ENCODE measurements around the gene HBS1L. TPM values are rescaled to one million over a fixed set of nuclear protein-coding genes. Genes with fewer than 3 reads are reported as not detected.

HBS1L gene
- polyA plus RNA-seq, 5 donors, result 47.2 to 81.1 (median 70.7) TPM

DNA sequence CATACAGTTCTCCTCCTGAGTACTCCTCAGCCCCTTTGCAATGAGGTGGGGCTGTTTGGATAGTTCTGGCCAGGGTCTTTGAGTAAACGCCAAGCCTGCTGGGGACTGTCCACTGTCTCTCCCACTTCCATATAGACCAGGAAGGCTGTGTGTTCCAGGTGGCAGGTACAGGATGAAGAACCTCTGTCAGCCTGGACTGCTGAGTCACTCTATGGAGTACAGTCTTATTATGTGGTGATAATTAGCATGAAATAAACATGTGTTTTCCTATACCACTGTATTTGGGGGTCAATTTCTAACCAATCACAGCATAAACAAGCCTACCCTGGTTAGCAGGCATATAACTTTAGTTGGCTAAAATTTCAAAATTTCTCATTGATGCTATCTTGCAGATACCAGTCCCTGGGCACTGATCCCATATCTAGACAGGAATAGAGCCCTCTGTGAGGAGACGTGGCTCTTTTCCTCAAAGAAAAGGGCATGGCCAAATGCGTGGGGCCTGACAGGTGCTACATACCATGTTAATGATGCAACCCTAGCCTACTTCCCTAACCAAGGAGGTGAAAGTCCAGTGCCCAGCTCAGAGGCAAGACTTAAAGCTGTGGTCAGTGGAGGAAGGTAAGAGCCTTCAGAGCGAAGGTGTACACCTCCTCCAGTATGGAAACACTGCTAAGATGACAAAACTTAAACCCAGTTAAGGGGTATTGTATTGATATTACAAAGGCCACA is 100.2 kb downstream of the HBS1L start:
- no peak for DNase-seq

- DNase-seq, result no peak
Observed at GRCh38 chr6:134951494-134952263, 102.9 kb downstream of the HBS1L start.

DNA sequence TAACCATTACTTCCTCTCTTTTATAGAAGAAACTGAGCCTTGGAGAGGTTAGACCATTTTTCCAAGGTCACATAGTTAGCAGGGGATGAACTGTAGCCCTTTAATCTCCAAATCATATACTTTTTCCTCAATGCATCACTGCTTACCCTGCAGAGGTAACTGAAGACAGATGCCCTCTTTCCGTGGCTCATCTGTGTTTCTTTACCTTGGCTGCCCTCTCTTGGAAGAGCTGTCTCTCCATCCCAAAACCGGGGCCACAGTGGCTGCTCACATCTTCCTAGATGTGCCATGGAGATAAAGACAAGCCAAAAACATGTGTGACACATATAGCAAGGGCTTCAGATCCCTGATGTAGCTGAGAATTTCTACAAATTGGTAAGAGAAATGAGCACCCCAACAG is 104.1 kb downstream of the HBS1L start:
- DNase-seq, result no peak

DNA sequence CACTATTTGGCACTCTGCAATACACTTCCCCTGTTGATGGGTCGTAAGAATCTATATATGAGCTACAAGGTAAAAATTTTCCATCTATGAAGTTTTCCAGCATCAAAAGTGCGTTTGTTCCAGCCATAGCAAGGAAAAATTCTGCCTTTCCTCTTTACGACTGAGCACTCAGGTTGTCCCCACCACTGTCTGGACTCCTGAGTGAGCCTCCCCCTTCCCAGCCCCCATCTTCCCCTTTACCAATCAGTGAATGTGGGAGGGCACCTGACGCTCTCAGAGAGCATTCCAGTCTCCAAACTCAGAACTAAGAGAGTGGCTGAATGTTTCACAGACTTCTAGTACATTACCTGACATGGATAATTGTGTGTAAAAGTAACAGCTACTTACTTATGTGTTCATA is 104.7 kb downstream of the HBS1L start, which contains the start of gene ALDH8A1:
Gene ALDH8A1 (minus strand): TSS at position 175 of the 400 bp plus-strand sequence. CDS start 48 bp downstream, at position 127.
- DNase-seq, result no peak

GRCh38 chr6:134948691-134949090 is 105.9 kb downstream of the HBS1L start:
- no peak for DNase-seq

DNA sequence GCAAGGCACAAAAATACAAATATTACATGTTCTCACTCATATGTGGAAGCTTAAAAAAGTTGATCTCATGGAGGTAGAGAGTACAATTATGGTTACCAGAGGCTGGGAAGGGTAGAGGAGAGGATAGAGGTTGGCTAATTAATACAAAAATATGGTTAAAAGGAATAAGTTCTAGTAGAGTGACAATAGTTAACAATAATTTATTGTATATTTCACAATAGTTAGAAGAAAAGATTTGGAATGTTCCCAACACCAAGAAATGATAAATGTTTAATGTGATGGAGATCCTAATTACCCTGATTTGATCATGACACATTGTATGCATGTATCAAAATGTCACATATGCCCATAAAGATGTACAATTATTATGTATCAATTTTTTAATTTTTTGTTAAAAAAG is 106.5 kb downstream of the HBS1L start:
- no peak for DNase-seq

DNA sequence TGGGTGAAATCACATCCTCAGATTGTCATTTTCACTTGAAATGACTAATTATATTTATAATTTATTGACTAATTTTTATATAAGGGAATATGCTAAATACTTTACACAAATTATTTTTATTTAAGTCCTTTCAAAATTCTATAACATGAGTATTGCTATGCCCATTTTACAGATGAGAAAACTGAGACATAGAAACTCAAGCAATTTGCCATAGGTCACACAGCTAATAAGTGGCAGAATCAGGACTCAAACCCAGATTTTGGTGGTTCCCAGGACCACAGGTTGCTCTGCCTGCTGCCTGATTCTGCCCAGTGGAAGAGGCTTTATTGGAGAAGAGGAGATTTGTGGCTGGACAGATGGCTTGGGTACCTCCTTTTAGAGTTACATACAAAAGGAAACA is 109.6 kb downstream of the HBS1L start:
- DNase-seq, result no peak

GRCh38 chr6:134943522-134944111 is 111.0 kb downstream of the HBS1L start:
- DNase-seq, result no peak

GRCh38 chr6:134938896-134939295 is 115.7 kb downstream of the HBS1L start:
- no peak for DNase-seq

GRCh38 chr6:134937426-134937825 is 117.2 kb downstream of the HBS1L start:
- no peak for DNase-seq

DNA sequence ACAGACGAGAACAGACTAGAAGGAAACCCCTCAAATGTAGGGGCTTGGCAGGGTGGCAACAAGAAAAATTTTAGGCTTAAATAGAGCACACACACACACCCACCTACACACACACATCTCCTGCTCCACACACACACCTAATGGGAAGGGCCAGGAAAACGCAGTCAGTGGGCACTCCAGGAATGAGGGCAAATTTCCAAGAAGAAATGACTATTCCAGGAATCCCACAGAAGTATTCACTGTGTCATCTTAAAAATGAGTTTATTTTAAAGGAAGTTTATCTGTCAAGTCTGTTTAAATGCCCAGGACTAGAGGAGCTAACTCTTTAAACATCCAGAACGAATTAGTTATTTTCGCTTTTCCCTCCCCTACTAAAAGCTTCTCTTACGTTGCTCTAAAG is 117.7 kb downstream of the HBS1L start:
- no peak for DNase-seq

DNA sequence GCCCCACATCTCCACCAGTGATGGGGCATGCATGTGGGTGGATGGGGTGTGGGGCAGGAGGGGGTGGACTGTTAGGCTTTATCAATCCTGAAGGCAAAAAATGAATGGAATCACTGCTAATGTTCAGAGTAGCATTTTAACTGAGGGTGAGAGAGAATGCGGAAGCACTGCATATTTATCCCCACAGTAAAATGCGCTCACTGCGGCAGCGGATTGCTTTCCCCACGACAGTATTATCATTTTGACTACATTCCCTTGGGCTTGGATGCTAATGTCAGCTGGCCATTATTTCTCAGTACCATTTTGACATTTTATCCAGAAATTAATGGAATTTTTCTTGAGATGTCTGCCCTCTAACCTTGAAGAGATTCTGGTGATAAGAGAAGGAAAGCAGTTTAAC is 118.1 kb downstream of the HBS1L start:
- no peak for DNase-seq

DNA sequence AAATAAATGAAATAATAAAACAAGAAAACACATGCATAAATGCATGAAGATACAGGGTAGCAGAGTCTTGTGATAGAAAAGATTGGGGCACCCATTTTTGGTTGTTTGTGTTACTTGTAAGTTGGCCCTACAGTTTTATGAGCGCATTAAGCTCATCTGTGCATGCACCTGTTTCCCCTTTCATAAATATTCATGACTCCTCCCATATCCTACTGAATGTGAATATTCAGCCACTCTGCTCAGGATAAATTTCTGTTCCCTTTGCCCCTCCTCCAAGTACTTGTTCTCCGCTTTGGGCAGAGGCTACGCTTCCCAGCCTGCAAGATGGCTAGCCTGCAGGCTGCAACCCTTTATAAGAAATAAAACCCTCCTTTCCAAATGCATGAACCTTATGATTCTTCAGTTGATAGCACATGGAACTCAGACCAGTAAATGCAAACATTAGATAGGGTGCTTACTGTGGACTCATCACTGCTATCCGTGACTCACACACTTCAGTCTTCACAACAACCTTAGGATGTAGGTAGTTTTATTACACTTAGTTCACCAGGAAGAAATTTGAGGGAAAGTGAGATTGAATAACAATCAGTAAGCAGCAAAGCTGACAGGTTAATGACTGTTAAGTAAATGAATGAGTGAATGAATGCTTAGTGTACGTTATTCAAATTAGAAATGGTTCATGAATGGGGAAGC is 119.7 kb downstream of the HBS1L start:
- no peak for DNase-seq

GRCh38 chr6:134932535-134933470 is 121.8 kb downstream of the HBS1L start:
- no peak for DNase-seq

DNA sequence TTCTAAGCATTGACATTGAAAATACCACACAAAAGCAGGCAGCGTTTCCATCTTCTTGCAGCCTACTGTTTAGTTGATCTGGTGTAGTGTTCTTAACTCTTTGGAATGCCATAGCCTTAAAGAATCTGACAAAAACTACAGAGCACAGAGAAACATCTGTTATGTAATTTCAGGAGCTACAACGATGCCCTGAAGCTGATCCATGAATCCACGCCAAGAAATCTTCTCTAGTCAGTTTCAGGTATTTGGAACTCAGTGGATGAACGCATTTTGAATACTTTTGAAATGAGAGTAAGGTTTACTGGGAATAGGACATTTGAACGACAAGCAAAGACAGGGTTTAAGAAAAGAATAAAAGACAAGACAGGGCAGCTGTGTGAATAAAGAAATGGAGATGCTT is 122.5 kb downstream of the HBS1L start:
- no peak for DNase-seq

GRCh38 chr6:134930463-134930862 is 124.2 kb downstream of the HBS1L start:
- no peak for DNase-seq

DNA sequence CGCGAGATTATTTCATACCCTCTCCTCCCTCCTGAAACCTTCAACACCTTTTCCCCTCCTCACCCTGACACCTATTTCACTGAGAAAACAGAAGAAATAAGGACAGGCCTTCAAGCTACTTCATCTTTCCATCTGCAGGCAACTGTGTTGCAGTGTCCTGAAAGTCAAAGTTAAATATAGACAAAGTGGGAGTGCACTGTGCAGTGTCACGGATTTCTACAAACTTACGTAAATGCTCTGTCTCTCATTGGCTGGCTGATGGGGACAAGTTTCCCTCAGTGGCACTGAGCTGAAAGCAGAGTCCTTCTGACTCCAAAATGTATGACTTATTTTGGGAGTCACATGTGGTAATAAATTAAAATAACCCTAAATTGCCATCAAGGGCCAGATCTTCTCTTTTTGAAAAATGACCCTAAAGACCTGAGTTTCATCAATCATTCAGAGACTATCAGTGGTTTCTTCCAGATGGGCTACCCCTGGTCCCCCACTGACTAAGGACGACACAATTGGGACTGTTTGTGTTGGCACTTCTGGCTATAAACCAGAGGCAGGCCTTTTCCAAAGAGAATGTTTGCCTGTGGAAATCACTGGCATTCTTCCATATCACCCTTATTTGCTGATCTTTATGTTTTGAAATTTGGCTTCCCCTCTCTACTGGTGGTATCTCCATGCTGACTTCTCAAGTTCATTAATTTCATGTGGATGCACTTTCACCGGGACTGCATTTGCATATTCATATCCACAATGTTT is 126.3 kb downstream of the HBS1L start:
- no peak for DNase-seq

- no peak for DNase-seq
Observed at GRCh38 chr6:134925800-134926199, 128.8 kb downstream of the HBS1L start.

GRCh38 chr6:134921721-134922261 is 132.8 kb downstream of the HBS1L start:
- no peak for DNase-seq

GRCh38 chr6:134921276-134921675 is 133.3 kb downstream of the HBS1L start:
- no peak for DNase-seq

All from right lung (tissue), 5 donors.